Motor neuron (in vitro differentiated cells): ENCODE results near the gene PGM2L1. TPM values are rescaled to one million over a fixed set of nuclear protein-coding genes. Genes with fewer than 3 reads are reported as not detected.
"Not testable (repeated sequence)": the region's sequence is repeated elsewhere in the genome, so short reads cannot be mapped to it uniquely, and the experiment has no call there.

ENCODE experiments used
- ATAC-seq, 8 experiments: fragments of 200-7000 bp; cut with Tn5 transposase; replicated peaks in 6 of 8; 2 replicates each; pipeline ENCODE4 v1.8.0; 2021; ENCODE audit warnings: mild to moderate bottlenecking in 8 of 8, moderate library complexity in 8 of 8
- H3K27ac ChIP-seq, 2 donors: fragments of 250-450 bp; sonication (Bioruptor Pico); 2 replicates each; pipeline ENCODE4 v1.9.0; 2021; ENCODE audit warnings: antibody characterized with exemption in 2 of 2, mild to moderate bottlenecking in 2 of 2, moderate library complexity in 1 of 2
- H3K4me1 ChIP-seq, 2 donors: fragments of 250-450 bp; sonication (Bioruptor Pico); replicated peaks in 1 of 2; 2 replicates each; pipeline ENCODE4 v1.6.1; 2021; ENCODE audit warnings: antibody characterized with exemption in 2 of 2, mild to moderate bottlenecking in 2 of 2, moderate library complexity in 1 of 2
- H3K4me3 ChIP-seq, 5 donors: fragments of 250-450 bp; sonication (Bioruptor Pico); 2 replicates each; pipeline ENCODE4 v1.9.0; 2021; ENCODE audit warnings: antibody characterized with exemption in 5 of 5, mild to moderate bottlenecking in 5 of 5, moderate library complexity in 4 of 5
- WGBS, 10 experiments: fragments of 450-650 bp; shearing (Covaris generic); methylation state at CpG; one replicate each; pipeline ENCODE4 v1.0.0; 2022; 5-methylcytosine and 5-hydroxymethylcytosine counted together
- in situ Hi-C, 9 experiments: fragments of 400-800 bp; cut with MboI; loops; one replicate each; pipeline ENCODE4 v1.15.0; 2021; ENCODE audit warnings: low sequenced_read_pairs in 9 of 9, low pct_unique_long_range_greater_than_20kb in 2 of 9; ENCODE audit not compliant: unreplicated experiment in 9 of 9
- total RNA-seq, 8 experiments: library from RNA; unstranded; fragments of 300-600 nt; gene quantifications; 2 replicates each; pipeline versions ENCODE4 v1.2.3 to v1.2.4, GENCODE V29; 2022

The PGM2L1 gene
- total RNA-seq, 8 experiments from 2014 or later, result 1.4 to 82.5 (median 40.4) TPM

GRCh38 chr11:74425100-74425499 is 26.9 kb upstream of the PGM2L1 start:
- Histone ChIP-seq H3K27ac (no peak overlapping the region), H3K4me3 (no peak overlapping the region), H3K4me1 (no peaks in the 10 kb centered on the region)
- ATAC-seq, result no peak
- in situ Hi-C loops, result loop anchor here in 1 of 9 experiments (25.0 kb wide), 2 partner anchors 112 to 163 kb away; no protein-coding TSS in a partner anchor

- Histone ChIP-seq H3K4me3 (no peak overlapping the region), H3K27ac (no peak overlapping the region), H3K4me1 (peaks cover 8 to 11% of the 10 kb centered on the region in 2 donors)
- in situ Hi-C loops, result no loop called here
- WGBS, 10 experiments, result 0 to 50% (median 22%) methylated on average over 1 of the region's 1 CpG; no CpG with 5 or more reads in 3 of the 10 experiments
- ATAC-seq, result peak in 7 of 8 experiments; percentile 64 to 91 (median 80)
These were observed 20.3 kb upstream of the PGM2L1 start for GRCh38 chr11:74418509-74418895.

- no peak overlapping the region for H3K27ac ChIP-seq
- in situ Hi-C loops, result no loop called here
These were observed 19.8 kb upstream of the PGM2L1 start for GRCh38 chr11:74417860-74418508.

GRCh38 chr11:74417379-74417804 is 19.2 kb upstream of the PGM2L1 start:
- Histone ChIP-seq H3K4me1 (peaks cover 8 to 11% of the 10 kb centered on the region in 2 donors), H3K4me3 (no peak overlapping the region), H3K27ac (no peak overlapping the region)
- ATAC-seq, result no peak
- 0 to 86% (median 44%) methylated on average over 1 of the region's 1 CpG; no CpG with 5 or more reads in 2 of the 10 experiments for WGBS, 10 experiments
- in situ Hi-C loops, result no loop called here

More at GRCh38 chr11:74417860-74418508, 19.8 kb upstream of the PGM2L1 start:
- peak; percentile 30 to 71 (median 51) for ATAC-seq
- Histone ChIP-seq H3K4me1 (peaks cover 8 to 11% of the 10 kb centered on the region in 2 donors), H3K4me3 (no peak overlapping the region)
- WGBS, 10 experiments, result 50 to 95% (median 74%) methylated on average over 2 to 4 of the region's 4 CpGs; no CpG with 5 or more reads in 2 of the 10 experiments

- peaks cover 8 to 11% of the 10 kb centered on the region in 2 donors for H3K4me1 ChIP-seq
- in situ Hi-C loops, ATAC-seq, H3K27ac ChIP-seq, H3K4me3 ChIP-seq: not testable (repeated sequence)
- 80 to 100% (median 100%) methylated on average over 1 of the region's 1 CpG; no CpG with 5 or more reads in 5 of the 10 experiments for WGBS, 10 experiments
These were observed 18.7 kb upstream of the PGM2L1 start for GRCh38 chr11:74416974-74417373.

GRCh38 chr11:74412733-74413359 is 14.6 kb upstream of the PGM2L1 start:
- WGBS, 10 experiments, result 60 to 100% (median 82%) methylated on average over 1 to 11 of the region's 11 CpGs
- H3K4me1 ChIP-seq, result peaks cover 4 to 6% of the 10 kb centered on the region in 2 donors
- no peak overlapping the region for H3K4me3 ChIP-seq
- in situ Hi-C loops, result no loop called here
- no peak for ATAC-seq
- H3K27ac ChIP-seq, result no peak overlapping the region

GRCh38 chr11:74412321-74412720 is 14.1 kb upstream of the PGM2L1 start:
- ATAC-seq, result peak in 1 of 8 experiments; percentile 21
- H3K4me3 ChIP-seq, result no peak overlapping the region
- H3K4me1 ChIP-seq, result peaks cover 0 to under 1% of the 10 kb centered on the region in 2 donors
- no peak overlapping the region for H3K27ac ChIP-seq
- 13 to 100% (median 79%) methylated on average over 1 to 2 of the region's 2 CpGs for WGBS, 10 experiments
- in situ Hi-C loops, result no loop called here

GRCh38 chr11:74409633-74410032 is 11.4 kb upstream of the PGM2L1 start:
- Histone ChIP-seq H3K4me3 (no peak overlapping the region), H3K27ac (no peak overlapping the region), H3K4me1 (no peaks in the 10 kb centered on the region)
- ATAC-seq, result no peak
- WGBS, 10 experiments, result 82 to 100% (median 98%) methylated on average over 1 to 2 of the region's 2 CpGs; no CpG with 5 or more reads in 2 of the 10 experiments
- in situ Hi-C loops, result no loop called here

GRCh38 chr11:74403607-74404321 is 5.5 kb upstream of the PGM2L1 start:
- 44 to 100% (median 63%) methylated on average over 1 to 4 of the region's 4 CpGs for WGBS, 10 experiments
- no peak overlapping the region for H3K27ac ChIP-seq
- no peak for ATAC-seq
- in situ Hi-C loops, result no loop called here
- H3K4me1 ChIP-seq, result peaks cover 4 to 17% of the 10 kb centered on the region in 2 donors
- no peak overlapping the region for H3K4me3 ChIP-seq

GRCh38 chr11:74400606-74401005 is 2.4 kb upstream of the PGM2L1 start:
- H3K27ac ChIP-seq, result no peak overlapping the region
- H3K4me3 ChIP-seq, result no peak overlapping the region
- no peak for ATAC-seq
- peaks cover 7 to 23% of the 10 kb centered on the region in 2 donors for H3K4me1 ChIP-seq
- in situ Hi-C loops, result no loop called here
- WGBS, 10 experiments, result 50 to 100% (median 100%) methylated on average over 1 to 2 of the region's 2 CpGs; no CpG with 5 or more reads in 3 of the 10 experiments

GRCh38 chr11:74397501-74398243 is 561 bp downstream of the PGM2L1 start:
- in situ Hi-C loops, result no loop called here

GRCh38 chr11:74392256-74392655 is 6.0 kb downstream of the PGM2L1 start:
- Histone ChIP-seq H3K4me1 (peaks cover 3 to 14% of the 10 kb centered on the region in 2 donors), H3K4me3 (no peak overlapping the region), H3K27ac (no peak overlapping the region)
- no peak for ATAC-seq
- 68 to 100% (median 93%) methylated on average over 2 to 7 of the region's 8 CpGs; no CpG with 5 or more reads in 5 of the 10 experiments for WGBS, 10 experiments
- in situ Hi-C loops, result no loop called here

More at GRCh38 chr11:74397501-74398243, 561 bp downstream of the PGM2L1 start:
- 0 to 27% (median 3%) methylated on average over 3 to 17 of the region's 35 CpGs; no CpG with 5 or more reads in 1 of the 10 experiments for WGBS, 10 experiments
- Histone ChIP-seq H3K4me1 (peaks cover 7 to 26% of the 10 kb centered on the region in 2 donors), H3K27ac (peak overlapping the region; percentile 27 to 73), H3K4me3 (peak overlapping the region; percentile 75 to 95 (median 81))
- peak; percentile 4 to 40 (median 32) for ATAC-seq
